ENCODE measurements around the gene ZFYVE28. TPM values are rescaled to one million over a fixed set of nuclear protein-coding genes. Genes with fewer than 3 reads are reported as not detected.
"Not testable (repeated sequence)": the region's sequence is repeated elsewhere in the genome, so short reads cannot be mapped to it uniquely, and the experiment has no call there.

Gene ZFYVE28
- total RNA-seq, 1 donor from 2014 or later: 5.6 TPM

GRCh38 chr4:2387218-2387617 is 31.2 kb downstream of the ZFYVE28 start:
- intact Hi-C loops (cut with micrococcal nuclease): no loop called here
- Histone ChIP-seq H3K27me3 (ENCODE audit: low read depth) (no peaks in the 10 kb centered on the region), H3K4me3 (no peak overlapping the region), H3K9me3 (replicated peaks) (no peaks in the 10 kb centered on the region), H3K4me1 (peaks cover 10% of the 10 kb centered on the region), H3K27ac (replicated peaks) (no peak overlapping the region), H3K36me3 (no peaks in the 10 kb centered on the region)
- DNase-seq: no peak
- TF ChIP-seq CTCF (IDR thresholded peaks at IDR 0.05; ENCODE audit: borderline replicate concordance): no peak

DNA sequence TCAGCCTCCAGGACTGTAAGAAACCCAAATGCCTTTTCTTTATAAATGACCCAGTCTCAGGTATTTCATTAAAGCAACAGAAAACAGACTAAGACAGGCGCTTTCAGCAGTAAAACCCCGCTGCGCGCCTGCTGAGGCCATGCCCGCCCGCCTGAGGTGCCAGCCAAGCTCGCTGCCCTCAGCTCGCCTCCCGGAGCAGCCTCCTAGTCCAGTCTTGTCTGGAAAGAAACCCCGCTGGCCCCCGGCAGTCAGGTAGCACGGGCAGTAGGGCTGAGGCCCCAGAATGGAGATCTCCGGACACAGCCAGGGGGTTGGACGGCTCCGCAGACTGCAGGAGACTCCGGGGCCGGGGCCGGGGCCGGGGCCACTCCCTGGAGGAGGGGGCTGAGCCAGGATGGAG is 31.7 kb downstream of the ZFYVE28 start:
- no peak for DNase-seq
- intact Hi-C loops (cut with micrococcal nuclease): no loop called here
- H3K4me1 ChIP-seq: peaks cover 10% of the 10 kb centered on the region

GRCh38 chr4:2385516-2385915 is 32.9 kb downstream of the ZFYVE28 start:
- Histone ChIP-seq H3K36me3 (no peaks in the 10 kb centered on the region), H3K9me3 (replicated peaks) (no peaks in the 10 kb centered on the region), H3K27ac (replicated peaks) (no peak overlapping the region), H3K4me1 (peaks cover 10% of the 10 kb centered on the region), H3K4me3 (no peak overlapping the region), H3K27me3 (ENCODE audit: low read depth) (no peaks in the 10 kb centered on the region)
- intact Hi-C loops (cut with micrococcal nuclease): no loop called here
- TF ChIP-seq CTCF (IDR thresholded peaks at IDR 0.05; ENCODE audit: borderline replicate concordance): no peak
- DNase-seq: no peak

More for the DNA sequence above, 31.7 kb downstream of the ZFYVE28 start:
- H3K9me3 ChIP-seq (replicated peaks): no peaks in the 10 kb centered on the region
- H3K36me3 ChIP-seq: no peaks in the 10 kb centered on the region
- TF ChIP-seq CTCF (IDR thresholded peaks at IDR 0.05; ENCODE audit: borderline replicate concordance): no peak
- H3K27ac ChIP-seq (replicated peaks): no peak overlapping the region
- no peaks in the 10 kb centered on the region for H3K27me3 ChIP-seq (ENCODE audit: low read depth)
- H3K4me3 ChIP-seq: no peak overlapping the region

- no peak for DNase-seq
- intact Hi-C loops (cut with micrococcal nuclease): no loop called here
- Histone ChIP-seq H3K36me3 (no peaks in the 10 kb centered on the region), H3K9me3 (replicated peaks) (no peaks in the 10 kb centered on the region), H3K4me3 (no peak overlapping the region), H3K4me1 (peaks cover 10% of the 10 kb centered on the region), H3K27me3 (ENCODE audit: low read depth) (no peaks in the 10 kb centered on the region), H3K27ac (replicated peaks) (no peak overlapping the region)
- TF ChIP-seq CTCF (IDR thresholded peaks at IDR 0.05; ENCODE audit: borderline replicate concordance): no peak
These were observed 34.2 kb downstream of the ZFYVE28 start for GRCh38 chr4:2384245-2384644.

GRCh38 chr4:2383760-2384159 is 34.7 kb downstream of the ZFYVE28 start:
- TF ChIP-seq CTCF (IDR thresholded peaks at IDR 0.05; ENCODE audit: borderline replicate concordance): no peak
- H3K27ac ChIP-seq (replicated peaks): no peak overlapping the region
- H3K4me1 ChIP-seq: peaks cover 5% of the 10 kb centered on the region
- DNase-seq: no peak
- no peaks in the 10 kb centered on the region for H3K36me3 ChIP-seq
- no peaks in the 10 kb centered on the region for H3K9me3 ChIP-seq (replicated peaks)
- no peaks in the 10 kb centered on the region for H3K27me3 ChIP-seq (ENCODE audit: low read depth)
- intact Hi-C loops (cut with micrococcal nuclease): no loop called here
- no peak overlapping the region for H3K4me3 ChIP-seq

- H3K27me3 ChIP-seq (ENCODE audit: low read depth); H3K9me3 ChIP-seq (replicated peaks); DNase-seq; H3K4me1 ChIP-seq; H3K4me3 ChIP-seq; intact Hi-C loops (cut with micrococcal nuclease); H3K36me3 ChIP-seq; H3K27ac ChIP-seq (replicated peaks): not testable (repeated sequence)
These were observed 35.2 kb downstream of the ZFYVE28 start for GRCh38 chr4:2383220-2383631.

DNA sequence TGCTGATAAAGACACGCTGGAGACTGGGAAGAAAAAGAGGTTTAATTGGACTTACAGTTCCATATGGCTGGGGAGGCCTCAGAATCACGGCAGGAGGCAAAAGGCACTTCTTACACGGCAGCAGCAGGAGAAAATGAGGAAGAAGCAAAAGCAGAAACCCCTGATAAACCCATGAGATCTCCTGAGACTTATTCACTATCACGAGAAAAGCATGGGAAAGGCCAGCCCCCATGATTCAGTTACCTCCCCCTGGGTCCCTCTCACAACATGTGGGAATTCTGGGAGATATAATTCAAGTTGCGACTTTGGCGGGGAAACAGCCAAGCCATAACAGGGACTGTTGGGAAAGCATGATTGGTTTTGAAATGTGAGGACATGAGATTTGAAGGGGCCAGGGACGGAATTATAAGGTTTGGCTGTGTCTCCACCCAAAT is 35.7 kb downstream of the ZFYVE28 start:
- intact Hi-C loops (cut with micrococcal nuclease); H3K27ac ChIP-seq (replicated peaks); H3K4me3 ChIP-seq; H3K27me3 ChIP-seq (ENCODE audit: low read depth); DNase-seq; H3K9me3 ChIP-seq (replicated peaks); H3K4me1 ChIP-seq; H3K36me3 ChIP-seq: not testable (repeated sequence)

DNA sequence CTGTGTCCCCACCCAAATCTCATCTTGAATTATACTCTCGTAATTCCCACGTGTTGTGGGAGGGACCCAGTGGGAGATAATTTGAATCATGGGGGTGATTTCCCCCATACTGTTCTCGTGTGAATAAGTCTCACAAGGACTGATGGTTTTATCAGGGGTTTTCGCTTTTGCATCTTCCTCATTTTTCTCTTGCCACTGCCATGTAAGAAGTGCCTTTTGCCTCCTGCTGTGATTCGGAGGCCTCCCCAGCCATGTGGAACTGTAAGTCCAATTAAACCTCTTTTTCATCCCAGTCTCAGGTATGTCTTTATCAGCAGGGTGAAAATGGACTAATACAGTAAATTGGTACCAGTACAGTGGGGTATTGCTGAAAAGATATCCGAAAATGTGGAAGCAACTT is 37.9 kb downstream of the ZFYVE28 start:
- H3K27ac ChIP-seq (replicated peaks); H3K9me3 ChIP-seq (replicated peaks); H3K4me3 ChIP-seq; intact Hi-C loops (cut with micrococcal nuclease); DNase-seq; H3K4me1 ChIP-seq; H3K27me3 ChIP-seq (ENCODE audit: low read depth); H3K36me3 ChIP-seq: not testable (repeated sequence)
